PC-3 (cell line): ENCODE data around the gene USP33. TPM values are rescaled to one million over a fixed set of nuclear protein-coding genes. Genes with fewer than 3 reads are reported as not detected.
A peak's percentile ranks its signal among the peaks of the same experiment; 100 is the strongest.

Source experiments
- ATAC-seq: fragments of 200-7000 bp; cut with Tn5 transposase; 2 replicates; pipeline ENCODE4 v1.9.1; 2020; ENCODE audit warnings: mild to moderate bottlenecking, moderate library complexity
- BruUV-seq: library from RNA; stranded (reverse); fragments of 400-500 nt; replicated peaks from 2 replicates; lab custom pipeline; 2021; lab: Mats Ljungman, UMichigan
- CTCF ChIA-PET: fragments of 300-600 bp; sonication (Branson Sonifier 250); formaldehyde crosslinking; loops from one replicate; lab custom pipeline; 2022; ENCODE audit warnings: antibody characterized with exemption; lab: Charles Lee
- POLR2A ChIA-PET: fragments of 300-600 bp; sonication (Branson Sonifier 250); formaldehyde crosslinking; loops from one replicate; lab custom pipeline; 2022; ENCODE audit warnings: antibody characterized with exemption; ENCODE audit not compliant: unreplicated experiment; lab: Charles Lee
- DNase-seq: peaks from one replicate; pipeline ENCODE4 v3.0.0-alpha.2; 2015
- H2AFZ ChIP-seq: fragments of 300-600 bp; sonication (generic); 2 replicates; pipeline ENCODE4 v1.6.0; 2016; ENCODE audit warnings: antibody characterized with exemption, low read length
- H3F3A ChIP-seq: fragments of 300-600 bp; sonication (generic); one replicate; pipeline ENCODE4 v1.6.0; 2017; ENCODE audit warnings: antibody characterized with exemption, low read length, control low read depth, mild to moderate bottlenecking; ENCODE audit not compliant: unreplicated experiment
- H3K27ac ChIP-seq: fragments of 300-600 bp; sonication (generic); 2 replicates; pipeline ENCODE4 v1.5.1; 2016; ENCODE audit warnings: mild to moderate bottlenecking, low read length
- H3K27me3 ChIP-seq: fragments of 300-600 bp; sonication (generic); 2 replicates; pipeline ENCODE4 v1.6.1; 2016; ENCODE audit warnings: low read length, mixed read lengths
- H3K36me3 ChIP-seq: fragments of 300-600 bp; sonication (generic); 2 replicates; pipeline ENCODE4 v1.6.1; 2016; ENCODE audit warnings: low read depth, mixed run types, low read length, mixed read lengths
- H3K4me1 ChIP-seq: fragments of 300-600 bp; sonication (generic); 2 replicates; pipeline ENCODE4 v1.5.1; 2016; ENCODE audit warnings: low read length; ENCODE audit not compliant: insufficient read depth
- H3K4me2 ChIP-seq: fragments of 300-600 bp; sonication (generic); 2 replicates; pipeline ENCODE4 v1.6.0; 2016; ENCODE audit warnings: low read length
- H3K4me3 ChIP-seq: fragments of 300-600 bp; sonication (generic); 2 replicates; pipeline ENCODE4 v1.5.1; 2016; ENCODE audit warnings: mild to moderate bottlenecking, low read length, mixed read lengths
- H3K79me2 ChIP-seq: fragments of 300-600 bp; sonication (generic); 2 replicates; pipeline ENCODE4 v1.6.1; 2017; ENCODE audit warnings: low read length, mixed read lengths
- H3K9ac ChIP-seq: fragments of 300-600 bp; sonication (generic); 2 replicates; pipeline ENCODE4 v1.6.0; 2016; ENCODE audit warnings: mild to moderate bottlenecking, low read length
- H3K9me2 ChIP-seq: fragments of 300-600 bp; sonication (generic); replicated peaks from 2 replicates; pipeline ENCODE4 v1.6.1; 2016; ENCODE audit warnings: mixed run types, low read length, mixed read lengths
- H3K9me3 ChIP-seq: fragments of 300-600 bp; sonication (generic); 2 replicates; pipeline ENCODE4 v1.6.1; 2016; ENCODE audit warnings: low read length, mixed read lengths
- H4K20me1 ChIP-seq: fragments of 300-600 bp; sonication (generic); 2 replicates; pipeline ENCODE4 v1.6.1; 2016; ENCODE audit warnings: low read length, mixed read lengths
- EZH2 ChIP-seq: fragments of 300-600 bp; sonication (generic); IDR thresholded peaks from one replicate; pipeline ENCODE4 v1.6.1; 2017; ENCODE audit warnings: antibody characterized with exemption, mild to moderate bottlenecking, low read length; ENCODE audit not compliant: unreplicated experiment
- EZH2phosphoT487 ChIP-seq: fragments of 300-600 bp; sonication (generic); IDR thresholded peaks from 2 replicates; pipeline ENCODE4 v1.6.1; 2018; ENCODE audit warnings: mild to moderate bottlenecking, antibody characterized with exemption, low read length, borderline replicate concordance
- intact Hi-C: fragments of 100-400 bp; cut with micrococcal nuclease; formaldehyde crosslinking; loops from 2 replicates; pipeline ENCODE4 v1.9.0; 2023
- total RNA-seq: library from RNA; depleted of rRNA; stranded (reverse); fragments of >200 nt; gene quantifications from 2 replicates; pipeline ENCODE4 v1.2.3, GENCODE V29; 2014
- TF ChIP-seq, protein P1 (sequence below): fragments of 300-600 bp; sonication (generic); conservative IDR thresholded peaks from 2 replicates; pipeline ENCODE4 v1.5.1; 2017; ENCODE audit warnings: antibody characterized with exemption, low read depth, mild to moderate bottlenecking, low read length

USP33 gene
- total RNA-seq, 1 experiment from 2014 or later: 42.6 TPM

DNA sequence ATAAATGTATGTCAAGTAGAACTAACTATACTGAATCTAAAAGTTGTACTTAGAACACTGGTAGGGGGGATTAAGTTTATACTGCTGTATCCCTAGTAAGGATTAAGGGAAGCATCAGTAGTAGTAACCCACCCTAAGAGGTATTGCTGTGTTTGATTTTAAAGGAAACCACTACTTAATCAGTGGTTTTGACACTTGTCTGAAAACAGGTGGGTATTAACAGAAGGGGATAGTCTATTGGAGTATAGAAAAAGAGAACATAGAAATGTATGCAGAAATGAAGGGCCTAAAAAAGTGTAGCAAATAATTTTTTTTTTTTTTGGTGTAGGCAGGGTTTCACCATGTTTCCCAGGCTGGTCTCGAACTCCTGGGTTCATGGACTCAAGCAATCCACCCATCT lies 22.0 kb upstream of the USP33 start:
- CTCF ChIA-PET: no interaction called here

DNA sequence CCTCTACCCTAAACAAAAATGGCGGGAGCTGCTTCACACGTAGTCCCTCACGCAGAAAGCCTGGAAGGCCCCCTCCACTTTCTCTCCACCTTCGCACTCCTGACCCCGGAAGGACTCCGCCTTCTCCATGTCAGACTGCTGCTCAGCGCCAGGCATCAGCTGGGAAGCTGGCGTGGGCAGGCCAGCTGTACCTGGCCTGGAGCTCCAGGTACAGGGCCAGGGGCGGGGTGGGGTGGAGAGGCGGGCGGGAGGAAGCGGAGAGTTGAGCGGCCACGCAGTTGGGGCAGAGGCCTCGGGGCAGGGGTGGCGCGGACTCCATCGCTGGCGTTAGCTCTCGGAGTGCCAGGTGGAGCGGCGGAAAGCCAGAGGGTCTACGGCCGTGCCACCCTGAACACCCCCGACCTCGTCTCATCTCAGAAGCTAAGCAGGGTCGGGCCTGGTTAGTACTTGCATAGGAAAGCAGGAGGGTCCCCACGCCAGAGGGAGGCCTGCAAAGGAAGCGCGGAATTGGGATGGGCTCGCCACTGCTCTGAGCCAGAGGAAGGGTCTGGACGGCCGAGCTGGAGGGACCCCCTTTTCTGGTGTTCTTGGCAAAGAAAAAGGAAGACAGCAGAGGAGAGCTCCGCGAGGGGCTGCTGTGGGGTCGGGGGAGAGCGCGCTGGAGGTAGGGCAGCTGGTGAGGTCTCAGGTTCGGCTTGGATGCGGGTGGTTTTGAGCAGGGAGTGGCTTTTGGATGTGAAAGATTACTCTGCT lies 20.1 kb upstream of the USP33 start, which contains the start of gene MIGA1:
Gene MIGA1, plus strand, starts transcription at position 121 of the 753 bp plus-strand sequence. CDS start 3,604 bp downstream, outside the sequence.
- peak within 1 kb of the TSS; percentile 37; the same call in 1 of the 2 replicates for H3K27ac ChIP-seq
- ChIA-PET CTCF (interaction anchor here (0.6 kb wide), 1 partner anchor 177 kb away, joined by 8 read pairs; no protein-coding TSS in a partner anchor), POLR2A (no interaction called here)
- H3K4me1 ChIP-seq: peaks cover 43% of the 10 kb centered on the region
- peak within 1 kb of the TSS; percentile 100 for H3K4me3 ChIP-seq
- H3K27me3 ChIP-seq: no peaks in the 10 kb centered on the region
- TF ChIP-seq, protein P1, sequence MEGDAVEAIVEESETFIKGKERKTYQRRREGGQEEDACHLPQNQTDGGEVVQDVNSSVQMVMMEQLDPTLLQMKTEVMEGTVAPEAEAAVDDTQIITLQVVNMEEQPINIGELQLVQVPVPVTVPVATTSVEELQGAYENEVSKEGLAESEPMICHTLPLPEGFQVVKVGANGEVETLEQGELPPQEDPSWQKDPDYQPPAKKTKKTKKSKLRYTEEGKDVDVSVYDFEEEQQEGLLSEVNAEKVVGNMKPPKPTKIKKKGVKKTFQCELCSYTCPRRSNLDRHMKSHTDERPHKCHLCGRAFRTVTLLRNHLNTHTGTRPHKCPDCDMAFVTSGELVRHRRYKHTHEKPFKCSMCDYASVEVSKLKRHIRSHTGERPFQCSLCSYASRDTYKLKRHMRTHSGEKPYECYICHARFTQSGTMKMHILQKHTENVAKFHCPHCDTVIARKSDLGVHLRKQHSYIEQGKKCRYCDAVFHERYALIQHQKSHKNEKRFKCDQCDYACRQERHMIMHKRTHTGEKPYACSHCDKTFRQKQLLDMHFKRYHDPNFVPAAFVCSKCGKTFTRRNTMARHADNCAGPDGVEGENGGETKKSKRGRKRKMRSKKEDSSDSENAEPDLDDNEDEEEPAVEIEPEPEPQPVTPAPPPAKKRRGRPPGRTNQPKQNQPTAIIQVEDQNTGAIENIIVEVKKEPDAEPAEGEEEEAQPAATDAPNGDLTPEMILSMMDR: no peak
- TF ChIP-seq EZH2 (no peak), EZH2phosphoT487 (no peak)
- peaks cover 4% of the 10 kb centered on the region for H3F3A ChIP-seq
- DNase-seq (peak; percentile 92), ATAC-seq (peak; percentile 89)
- peak within 1 kb of the TSS; percentile 90 for H3K4me2 ChIP-seq
- 0 out of 2 replicates have a peak, but pooled peaks cover 8% of the 10 kb centered on the region for H4K20me1 ChIP-seq
- intact Hi-C loops: loop anchor here (5.0 kb wide), 1 partner anchor 198 kb away; the partner anchor contains the start of gene FUBP1
- no TSS peak for BruUV-seq
- H3K36me3 ChIP-seq: peaks cover 10% of the 10 kb centered on the region
- no peaks in the 10 kb centered on the region for H3K9me3 ChIP-seq
- H3K9me2 ChIP-seq: no peaks in the 10 kb centered on the region
- peak within 1 kb of the TSS; percentile 90 for H2AFZ ChIP-seq
- H3K79me2 ChIP-seq: peaks cover 44% of the 10 kb centered on the region
- peak within 1 kb of the TSS; percentile 84 for H3K9ac ChIP-seq

More for the DNA sequence above, 22.0 kb upstream of the USP33 start:
- no peak overlapping the region for H2AFZ ChIP-seq
- ATAC-seq: no peak
- intact Hi-C loops: loop anchor here (5.0 kb wide), 1 partner anchor 196 kb away; the partner anchor contains the start of gene FUBP1
- peaks cover 4% of the 10 kb centered on the region for H3F3A ChIP-seq
- peak overlapping the region; percentile 90 for H3K4me2 ChIP-seq
- peaks cover 44% of the 10 kb centered on the region for H3K79me2 ChIP-seq
- H3K27ac ChIP-seq: 0 out of 2 replicates have a peak overlapping the region, but pooled peaks have one; percentile 38
- peak overlapping the region; percentile 100; the same call in 1 of the 2 replicates for H3K4me3 ChIP-seq
- 0 out of 2 replicates have a peak, but pooled peaks cover 8% of the 10 kb centered on the region for H4K20me1 ChIP-seq
- no peak overlapping the region for H3K9ac ChIP-seq
- no peaks in the 10 kb centered on the region for H3K9me2 ChIP-seq
- no TSS peak for BruUV-seq
- DNase-seq: no peak
- no peaks in the 10 kb centered on the region for H3K9me3 ChIP-seq
- peaks cover 11% of the 10 kb centered on the region for H3K36me3 ChIP-seq
- POLR2A ChIA-PET: no interaction called here
- H3K27me3 ChIP-seq: no peaks in the 10 kb centered on the region
- peaks cover 43% of the 10 kb centered on the region for H3K4me1 ChIP-seq
- TF ChIP-seq, protein P1: no peak
- TF ChIP-seq EZH2phosphoT487: no peak
- no peak for TF ChIP-seq EZH2
